Liver (tissue), 3 donors: ENCODE results near the gene CHRNA4.

Experiments
- ATF3 ChIP-seq: IDR thresholded peaks from 2 replicates; pipeline ENCODE4 v1.6.1; 2016; ENCODE audit warnings: antibody characterized with exemption
- CTCF ChIP-seq: fragments of 150-350 bp; IDR thresholded peaks from 2 replicates; pipeline ENCODE4 v1.5.1; 2017; ENCODE audit warnings: improper control_type of control experiment, low read depth, low read length; ENCODE audit not compliant: missing input control
- EGR1 ChIP-seq, 2 donors: IDR thresholded peaks; 2 replicates each; pipeline ENCODE4 v1.6.1; 2016 to 2018; ENCODE audit warnings: antibody characterized with exemption in 2 of 2, low read depth in 2 of 2
- GABPA ChIP-seq, 2 donors: IDR thresholded peaks in 1 of 2; conservative IDR thresholded peaks in 1 of 2; 2 replicates each; pipeline ENCODE4 v1.6.1; 2016; ENCODE audit warnings: antibody characterized with exemption in 2 of 2, mild to moderate bottlenecking in 1 of 2, moderate library complexity in 1 of 2
- HNF4A ChIP-seq, 2 donors: conservative IDR thresholded peaks; 2 replicates each; pipeline ENCODE4 v1.6.1; 2016; ENCODE audit warnings: antibody characterized with exemption in 2 of 2, mild to moderate bottlenecking in 2 of 2
- MAX ChIP-seq: IDR thresholded peaks from 2 replicates; pipeline ENCODE4 v1.6.1; 2016; ENCODE audit warnings: antibody characterized with exemption
- NR2F2 ChIP-seq: IDR thresholded peaks from 2 replicates; pipeline ENCODE4 v1.6.1; 2016; ENCODE audit warnings: antibody characterized with exemption
- RAD21 ChIP-seq, 2 donors: IDR thresholded peaks; 2 replicates each; pipeline ENCODE4 v1.6.1; 2016; ENCODE audit warnings: antibody characterized with exemption in 2 of 2, mild to moderate bottlenecking in 2 of 2
- REST ChIP-seq: IDR thresholded peaks from 2 replicates; pipeline ENCODE4 v1.6.1; 2016; ENCODE audit warnings: antibody characterized with exemption, mild to moderate bottlenecking
- SP1 ChIP-seq: IDR thresholded peaks from 2 replicates; pipeline ENCODE4 v1.6.1; 2018; ENCODE audit warnings: antibody characterized with exemption, mild to moderate bottlenecking
- TAF1 ChIP-seq: conservative IDR thresholded peaks from 2 replicates; pipeline ENCODE4 v1.6.1; 2016; ENCODE audit warnings: antibody characterized with exemption, mild to moderate bottlenecking
- YY1 ChIP-seq: IDR thresholded peaks from 2 replicates; pipeline ENCODE4 v1.6.1; 2016; ENCODE audit warnings: antibody characterized with exemption, mild to moderate bottlenecking
- donor health status: healthy.
- donor health status: healthy.

- no peak for TF ChIP-seq REST
- TF ChIP-seq YY1, result no peak
- no peak for TF ChIP-seq CTCF
- TF ChIP-seq NR2F2, result no peak
- no peak for TF ChIP-seq SP1
- TF ChIP-seq MAX, result no peak
- no peak for TF ChIP-seq GABPA (IDR thresholded peaks at IDR 0.05 in 1 of 2, conservative IDR thresholded peaks at IDR 0.05 in 1 of 2)
- no peak for TF ChIP-seq TAF1
- no peak for TF ChIP-seq ATF3
- no peak for TF ChIP-seq HNF4A (conservative IDR thresholded peaks at IDR 0.05)
- no peak for TF ChIP-seq EGR1 (IDR thresholded peaks at IDR 0.05; ENCODE audit: low read depth in 2 of 2)
- no peak for TF ChIP-seq RAD21 (IDR thresholded peaks at IDR 0.05)
Observed at GRCh38 chr20:63377951-63378381, 16.8 kb upstream of the CHRNA4 start.
